ENCODE measurements around the gene MAG.

The MAG gene

DNA sequence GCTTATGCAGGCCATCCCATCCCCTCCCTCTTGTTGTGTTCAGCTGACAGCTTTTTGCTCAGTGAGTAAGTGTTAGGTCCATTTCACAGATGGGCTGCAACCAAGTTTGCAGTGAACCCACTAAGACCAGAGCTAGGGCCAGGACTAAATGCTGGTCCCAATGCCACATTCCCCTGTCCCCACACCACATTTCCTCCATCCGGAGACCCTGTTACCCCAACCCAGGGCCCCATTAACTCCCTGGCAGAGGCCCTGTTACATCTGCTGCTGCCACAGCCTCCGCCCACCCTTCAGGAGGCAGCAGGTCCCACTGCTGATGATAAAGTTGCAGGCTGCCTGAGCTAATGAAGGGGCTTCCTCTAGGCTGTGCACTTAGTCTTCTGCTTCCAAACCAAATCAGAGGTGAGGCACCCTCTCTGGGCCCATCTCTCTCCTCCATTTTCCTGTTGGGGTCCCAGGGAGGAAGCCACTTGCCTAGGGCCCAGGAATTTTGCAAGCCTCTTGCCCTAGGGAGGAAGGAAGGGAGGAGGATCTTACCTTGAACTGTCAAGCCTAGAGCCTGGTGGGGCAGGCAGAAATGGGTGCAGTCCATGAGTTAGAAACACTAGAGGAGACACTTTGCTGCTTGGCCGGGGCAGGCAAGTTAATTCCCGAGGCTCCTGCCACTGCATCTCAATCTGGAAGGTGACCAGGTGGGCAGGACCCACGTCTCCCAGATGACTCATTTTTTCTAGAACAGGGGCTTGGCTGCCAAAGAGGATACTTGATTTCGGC is 26.6 kb upstream of the MAG start:
- peak; percentile 15 for DNase-seq

- no peak for DNase-seq
Measured at GRCh38 chr19:35265900-35266519, 26.0 kb upstream of the MAG start.

GRCh38 chr19:35266520-35267352 is 25.2 kb upstream of the MAG start:
- peak; percentile 18 for DNase-seq

DNA sequence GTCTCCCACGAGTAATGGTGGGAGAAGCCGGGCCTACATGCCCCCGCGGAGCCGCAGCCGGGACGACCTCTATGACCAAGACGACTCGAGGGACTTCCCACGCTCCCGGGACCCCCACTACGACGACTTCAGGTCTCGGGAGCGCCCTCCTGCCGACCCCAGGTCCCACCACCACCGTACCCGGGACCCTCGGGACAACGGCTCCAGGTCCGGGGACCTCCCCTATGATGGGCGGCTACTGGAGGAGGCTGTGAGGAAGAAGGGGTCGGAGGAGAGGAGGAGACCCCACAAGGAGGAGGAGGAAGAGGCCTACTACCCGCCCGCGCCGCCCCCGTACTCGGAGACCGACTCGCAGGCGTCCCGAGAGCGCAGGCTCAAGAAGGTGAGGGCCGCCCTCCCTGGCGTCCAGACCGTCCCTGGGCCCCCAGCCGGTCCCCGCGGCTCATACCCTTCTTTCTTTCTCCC is 24.6 kb upstream of the MAG start:
- DNase-seq, result peak; percentile 17

- DNase-seq, result peak; percentile 72
Measured at GRCh38 chr19:35267818-35268535, 24.0 kb upstream of the MAG start.

DNA sequence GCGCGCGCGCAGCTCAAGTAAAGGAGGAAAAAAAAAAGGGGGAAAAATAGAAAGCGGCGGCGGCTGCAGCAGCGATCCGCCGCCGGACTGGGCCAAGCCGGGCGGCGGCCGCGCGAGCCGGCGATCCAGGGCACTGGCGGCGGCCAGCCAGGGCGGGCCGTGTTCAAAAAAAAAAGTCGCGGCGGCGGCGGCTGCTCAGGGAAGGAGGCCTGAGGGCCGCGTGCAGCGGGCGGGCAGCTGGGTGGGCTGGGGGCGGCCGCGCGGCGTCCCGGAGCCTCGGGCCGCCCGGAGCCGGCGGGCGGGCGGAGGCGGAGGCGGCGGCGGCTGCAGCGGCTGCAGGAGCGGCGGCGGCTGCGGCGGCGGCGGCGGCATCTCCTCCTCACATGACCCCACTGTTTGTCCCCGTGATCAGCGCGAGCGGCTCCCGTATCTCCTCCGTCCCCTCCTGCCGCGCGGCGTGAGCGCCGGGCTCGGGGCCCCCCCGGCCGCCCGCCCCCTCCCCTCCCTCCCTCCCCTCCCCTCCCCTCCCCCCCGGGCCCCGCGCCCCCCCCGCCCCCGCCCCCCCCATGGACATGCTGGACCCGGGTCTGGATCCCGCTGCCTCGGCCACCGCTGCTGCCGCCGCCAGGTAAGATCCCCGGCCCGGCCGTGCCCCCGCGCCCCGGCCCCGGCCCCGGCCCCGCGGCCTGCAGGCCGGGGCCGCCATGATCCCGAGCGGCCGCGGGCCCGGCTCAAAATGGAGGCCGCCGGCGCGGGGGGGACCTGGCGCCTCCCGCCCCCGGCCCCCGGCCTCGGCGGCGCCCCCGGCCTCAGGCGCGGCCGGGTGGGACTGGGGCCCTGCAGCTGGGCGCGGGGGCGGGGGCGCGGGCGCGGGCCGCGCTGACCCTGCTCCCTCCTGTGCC is 23.2 kb upstream of the MAG start, which contains the start of gene USF2:
TSS of gene USF2 (plus strand) at position 427 of the 902 bp plus-strand sequence. CDS start at position 567, 140 bp downstream.
- DNase-seq, result peak; percentile 79

GRCh38 chr19:35269438-35270117 is 22.4 kb upstream of the MAG start:
- peak; percentile 69 for DNase-seq

- no peak for DNase-seq
Measured at GRCh38 chr19:35270381-35270811, 21.6 kb upstream of the MAG start.

DNA sequence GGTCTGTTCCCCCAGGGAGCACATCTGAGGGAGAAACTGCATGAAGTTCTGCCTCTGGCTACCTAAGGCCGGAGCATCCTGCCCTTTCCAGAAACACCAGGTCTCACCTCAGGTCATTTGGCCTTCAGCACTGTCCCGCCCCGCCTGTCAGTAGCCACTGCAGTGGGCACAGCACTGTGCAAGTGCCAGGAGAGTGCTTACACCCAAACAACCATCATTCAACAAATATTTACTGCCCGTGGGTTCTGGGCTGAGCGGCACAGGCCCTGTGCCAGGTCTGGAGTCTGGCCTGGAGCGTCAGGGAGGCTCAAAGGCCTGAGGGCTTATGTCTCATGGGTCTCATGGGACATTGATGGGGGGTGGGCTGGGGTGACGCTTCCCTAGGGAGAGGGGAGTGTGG is 20.4 kb upstream of the MAG start:
- DNase-seq, result no peak

- no peak for DNase-seq
Measured at GRCh38 chr19:35272122-35272719, 19.7 kb upstream of the MAG start.

GRCh38 chr19:35272954-35273649 is 18.9 kb upstream of the MAG start:
- DNase-seq, result no peak

DNA sequence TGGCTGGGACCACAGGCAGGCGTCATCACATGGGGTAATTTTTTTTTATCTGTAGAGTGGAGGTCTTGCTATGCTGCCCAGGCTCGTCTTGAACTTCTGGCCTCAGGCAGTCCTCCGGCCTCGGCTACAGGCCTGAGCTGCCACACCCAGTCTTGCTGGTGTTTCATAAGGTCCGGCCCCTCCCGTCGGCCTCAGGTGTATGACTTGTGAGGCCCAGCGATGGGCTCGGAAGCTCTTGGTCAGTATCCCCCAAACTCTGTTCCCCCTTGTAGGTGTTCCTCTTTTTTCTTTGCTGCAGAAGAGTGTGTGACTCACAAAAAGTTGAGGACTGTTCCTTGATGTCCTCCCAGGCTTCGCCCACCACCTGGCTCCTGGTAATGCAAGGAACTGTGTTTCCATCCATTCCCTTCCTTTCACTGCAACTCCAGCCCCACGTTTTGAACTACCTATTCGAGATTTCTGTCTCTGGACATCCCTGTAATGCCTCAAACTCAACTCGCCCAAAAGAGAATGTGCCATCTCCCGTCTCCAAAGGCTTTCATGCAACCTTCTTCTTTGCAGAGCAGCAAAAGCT is 18.2 kb upstream of the MAG start:
- no peak for DNase-seq

DNA sequence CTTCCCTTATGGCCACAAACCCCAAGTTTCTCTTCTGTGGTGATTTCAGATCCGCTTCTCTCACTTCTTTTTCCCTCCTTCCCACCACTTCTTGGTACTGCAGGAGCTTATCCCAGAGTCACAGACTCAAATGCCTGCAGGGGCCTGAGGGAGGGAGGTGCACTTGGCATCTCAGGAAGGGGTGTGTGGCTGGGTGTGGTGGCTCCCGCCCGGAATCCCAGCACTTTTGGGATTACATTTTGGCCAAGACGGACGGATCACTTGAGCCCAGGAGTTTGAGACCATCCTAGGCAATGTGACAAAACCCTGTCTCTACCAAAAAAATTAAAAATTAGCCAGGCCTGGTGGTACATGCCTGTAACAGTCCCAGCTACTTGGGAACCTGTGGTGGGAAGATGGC is 17.6 kb upstream of the MAG start:
- DNase-seq, result no peak

GRCh38 chr19:35276706-35277281 is 15.2 kb upstream of the MAG start:
- no peak for DNase-seq

- DNase-seq, result no peak
Measured at GRCh38 chr19:35278578-35279284, 13.2 kb upstream of the MAG start.

DNA sequence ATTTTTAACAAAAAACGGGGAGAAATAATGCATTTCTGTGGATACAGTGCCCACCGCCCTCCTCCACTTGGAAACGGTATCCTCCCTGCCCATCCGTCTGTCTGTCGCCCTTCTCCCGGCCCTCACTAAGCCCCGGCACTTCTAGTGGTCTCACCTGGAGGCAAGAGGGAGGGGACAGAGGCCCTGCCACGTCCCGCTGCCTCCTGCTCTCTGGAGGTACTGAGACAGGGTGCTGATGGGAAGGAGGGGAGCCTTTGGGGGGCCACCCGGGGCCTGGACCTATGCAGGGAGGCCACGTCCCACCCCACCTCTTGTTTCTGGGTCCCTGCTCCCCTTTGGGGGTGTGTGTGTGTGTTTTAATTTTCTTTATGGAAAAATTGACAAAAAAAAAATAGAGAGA is 12.6 kb upstream of the MAG start:
- DNase-seq, result no peak

- DNase-seq, result no peak
Measured at GRCh38 chr19:35279985-35280821, 11.8 kb upstream of the MAG start.

DNA sequence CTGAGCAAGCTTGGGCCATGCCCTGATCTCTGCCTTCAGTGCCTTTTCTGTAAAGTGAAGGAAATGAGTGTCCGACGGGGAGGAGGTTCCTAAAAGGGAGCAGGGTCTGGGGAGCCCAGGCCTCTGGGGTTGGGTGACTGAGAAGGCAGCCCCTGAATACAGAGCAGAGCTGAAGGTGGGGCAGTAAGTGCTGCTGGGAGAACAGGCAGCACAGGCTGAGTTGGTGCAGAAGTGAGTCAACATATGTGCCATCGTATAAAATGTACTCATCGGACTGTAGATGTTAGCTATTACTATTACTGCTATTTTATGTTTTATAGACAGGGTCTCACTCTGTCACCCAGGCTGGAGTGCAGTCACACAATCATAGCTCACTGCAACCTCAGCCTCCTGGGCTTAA is 10.7 kb upstream of the MAG start:
- DNase-seq, result no peak
